ENCODE results near the gene KRT85.
A peak's percentile ranks its signal among the peaks of the same experiment; 100 is the strongest.
"Not testable (repeated sequence)": the region's sequence is repeated elsewhere in the genome, so short reads cannot be mapped to it uniquely, and the experiment has no call there.

Gene KRT85

GRCh38 chr12:52350021-52350620 lies 17.2 kb downstream of the KRT85 start:
- H3K4me3 Mint-ChIP-seq: no peak overlapping the region

DNA sequence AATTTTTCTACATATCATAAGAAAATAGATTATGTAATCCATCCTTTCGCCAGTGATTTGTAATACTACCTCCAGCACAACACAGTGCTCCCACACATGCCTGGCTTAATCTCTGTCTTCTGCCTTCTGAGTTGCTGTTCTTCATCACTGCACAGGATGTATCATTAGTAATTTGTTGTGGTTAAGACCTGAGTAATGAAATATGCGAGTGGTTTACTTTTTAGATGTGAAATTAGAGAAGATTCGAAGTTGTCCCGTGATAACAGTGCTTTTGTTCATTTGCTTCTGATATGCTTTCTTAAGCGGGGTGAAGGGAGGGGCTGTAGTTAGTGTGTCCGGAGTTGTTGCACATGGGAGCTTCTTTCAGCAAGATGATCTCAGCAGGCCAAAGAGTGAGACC lies 18.1 kb downstream of the KRT85 start:
- Mint-ChIP-seq H3K9me3 (no peaks in the 10 kb centered on the region), H3K36me3 (no peaks in the 10 kb centered on the region), H3K27ac (no peak overlapping the region), H3K27me3 (no peaks in the 10 kb centered on the region), H3K4me3 (no peak overlapping the region), H3K4me1 (peaks cover 22% of the 10 kb centered on the region)

More at GRCh38 chr12:52350021-52350620, 17.2 kb downstream of the KRT85 start:
- no peak overlapping the region for H3K27ac Mint-ChIP-seq
- no peaks in the 10 kb centered on the region for H3K9me3 Mint-ChIP-seq
- no peaks in the 10 kb centered on the region for H3K27me3 Mint-ChIP-seq
- H3K36me3 Mint-ChIP-seq: no peaks in the 10 kb centered on the region
- peaks cover 22% of the 10 kb centered on the region for H3K4me1 Mint-ChIP-seq

GRCh38 chr12:52347551-52348510 lies 19.4 kb downstream of the KRT85 start:
- peaks cover 1% of the 10 kb centered on the region for H3K27me3 Mint-ChIP-seq

DNA sequence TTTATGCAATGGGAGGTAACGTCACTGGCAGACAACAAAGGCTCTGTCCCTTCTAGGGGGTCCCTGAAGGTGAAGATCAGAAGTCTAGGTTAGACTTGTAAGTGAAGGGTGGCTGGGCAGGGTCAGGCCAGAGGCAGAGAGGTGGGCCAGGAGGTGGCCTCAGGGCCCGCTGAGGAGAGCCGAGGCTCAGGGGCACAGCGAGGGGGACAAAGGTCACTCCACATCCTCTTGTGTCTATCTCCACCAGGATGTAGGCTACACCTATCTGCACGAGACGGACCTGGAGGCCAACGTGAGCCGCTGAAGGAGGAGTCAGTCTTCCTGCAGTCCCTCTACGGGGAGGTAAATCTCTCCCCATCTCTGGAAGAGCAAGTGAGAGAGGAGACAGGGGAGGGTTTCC lies 20.3 kb downstream of the KRT85 start:
- H3K27me3 Mint-ChIP-seq: peaks cover 1% of the 10 kb centered on the region
- H3K4me3 Mint-ChIP-seq: no peak overlapping the region
- no peaks in the 10 kb centered on the region for H3K36me3 Mint-ChIP-seq
- H3K4me1 Mint-ChIP-seq: peaks cover 12% of the 10 kb centered on the region
- no peaks in the 10 kb centered on the region for H3K9me3 Mint-ChIP-seq
- no peak overlapping the region for H3K27ac Mint-ChIP-seq

More at GRCh38 chr12:52347551-52348510, 19.4 kb downstream of the KRT85 start:
- H3K9me3 Mint-ChIP-seq: no peaks in the 10 kb centered on the region
- H3K4me1 Mint-ChIP-seq: peaks cover 20% of the 10 kb centered on the region
- H3K4me3 Mint-ChIP-seq: no peak overlapping the region
- H3K27ac Mint-ChIP-seq: peak overlapping the region; percentile 26
- H3K36me3 Mint-ChIP-seq: no peaks in the 10 kb centered on the region

GRCh38 chr12:52346593-52346992 lies 20.7 kb downstream of the KRT85 start:
- peaks cover 1% of the 10 kb centered on the region for H3K27me3 Mint-ChIP-seq
- no peak overlapping the region for H3K4me3 Mint-ChIP-seq
- no peaks in the 10 kb centered on the region for H3K36me3 Mint-ChIP-seq
- peaks cover 8% of the 10 kb centered on the region for H3K4me1 Mint-ChIP-seq
- H3K27ac Mint-ChIP-seq: no peak overlapping the region
- H3K9me3 Mint-ChIP-seq: no peaks in the 10 kb centered on the region

DNA sequence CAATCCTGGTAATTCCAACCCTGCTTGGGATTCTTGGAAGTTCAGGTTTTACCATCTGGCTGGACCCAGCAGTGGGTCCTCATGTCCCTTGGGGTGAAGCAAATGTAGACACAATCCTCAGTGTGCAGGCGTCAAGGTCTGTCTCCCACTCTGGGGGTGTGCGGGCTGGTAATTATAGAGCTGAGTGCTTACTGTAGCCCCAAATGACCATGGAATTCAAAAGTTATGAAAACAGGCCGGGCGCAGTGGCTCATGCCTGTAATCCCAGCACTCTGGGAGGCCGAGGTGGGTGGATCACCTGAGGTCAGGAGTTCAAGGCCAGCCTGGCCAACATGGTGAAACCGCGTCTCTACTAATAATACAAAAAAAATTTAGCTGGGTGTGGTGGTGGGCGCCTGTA lies 22.2 kb downstream of the KRT85 start:
- not testable (repeated sequence) for H3K4me1 Mint-ChIP-seq, H3K27ac Mint-ChIP-seq, H3K27me3 Mint-ChIP-seq, H3K9me3 Mint-ChIP-seq, H3K4me3 Mint-ChIP-seq, H3K36me3 Mint-ChIP-seq

- Mint-ChIP-seq H3K4me1 (no peaks in the 10 kb centered on the region), H3K4me3 (no peak overlapping the region), H3K27ac (no peak overlapping the region), H3K9me3 (no peaks in the 10 kb centered on the region), H3K27me3 (peaks cover 1% of the 10 kb centered on the region), H3K36me3 (no peaks in the 10 kb centered on the region)
These were observed 23.2 kb downstream of the KRT85 start for GRCh38 chr12:52344111-52344510.

DNA sequence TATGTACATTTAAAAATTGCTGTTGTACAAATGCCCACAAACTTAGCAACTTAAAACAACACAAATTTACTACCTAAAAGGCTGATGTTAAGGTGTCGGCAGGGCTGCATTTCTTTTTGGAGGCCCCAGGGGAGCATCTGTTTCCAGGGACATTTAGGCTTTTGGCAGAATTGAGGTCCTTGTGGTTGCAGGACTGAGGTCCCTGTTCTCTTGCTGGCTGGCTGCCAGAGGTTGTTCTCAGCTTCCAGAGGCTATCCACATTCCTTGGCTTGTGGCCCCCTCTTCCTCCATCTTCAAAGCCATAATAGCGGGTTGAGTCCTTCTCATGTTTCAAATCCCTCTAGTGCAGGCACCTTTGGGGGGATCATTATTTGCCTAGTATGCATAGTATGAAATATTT lies 23.7 kb downstream of the KRT85 start:
- no peak overlapping the region for H3K4me3 Mint-ChIP-seq
- no peaks in the 10 kb centered on the region for H3K4me1 Mint-ChIP-seq
- peaks cover 3% of the 10 kb centered on the region for H3K27me3 Mint-ChIP-seq
- no peaks in the 10 kb centered on the region for H3K9me3 Mint-ChIP-seq
- no peaks in the 10 kb centered on the region for H3K36me3 Mint-ChIP-seq
- no peak overlapping the region for H3K27ac Mint-ChIP-seq

- Mint-ChIP-seq H3K27ac (no peak overlapping the region), H3K27me3 (peaks cover 3% of the 10 kb centered on the region)
These were observed 24.3 kb downstream of the KRT85 start for GRCh38 chr12:52342781-52343490.

DNA sequence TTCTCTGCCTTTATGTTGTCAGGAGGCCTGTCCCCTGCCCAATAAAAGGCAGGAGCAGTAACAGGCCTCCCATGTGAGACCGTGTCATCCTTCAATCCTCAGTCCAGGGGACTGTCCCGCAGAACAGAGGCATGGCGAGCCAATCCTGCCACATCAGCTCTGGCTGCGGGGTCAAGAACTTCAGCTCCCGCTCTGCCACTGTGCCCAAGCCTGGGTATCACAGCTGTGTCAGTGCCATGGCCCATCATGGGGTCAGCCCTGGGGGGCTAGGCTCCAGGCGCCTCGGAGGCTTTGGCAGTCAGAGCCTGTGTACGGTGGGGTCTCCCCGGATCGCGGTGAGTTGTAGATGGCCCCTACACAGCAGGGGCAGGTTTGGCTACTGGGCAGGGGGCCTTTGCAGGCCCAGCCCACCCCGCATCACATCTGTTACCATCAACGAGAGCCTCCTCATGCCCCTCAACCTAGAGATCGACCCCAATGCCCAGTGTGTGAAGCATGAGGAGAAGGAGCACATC lies 26.2 kb downstream of the KRT85 start:
- Mint-ChIP-seq H3K9me3 (no peaks in the 10 kb centered on the region), H3K27ac (no peak overlapping the region), H3K36me3 (no peaks in the 10 kb centered on the region), H3K27me3 (peaks cover 3% of the 10 kb centered on the region), H3K4me3 (no peak overlapping the region), H3K4me1 (no peaks in the 10 kb centered on the region)

More at GRCh38 chr12:52342781-52343490, 24.3 kb downstream of the KRT85 start:
- no peak overlapping the region for H3K4me3 Mint-ChIP-seq
- H3K9me3 Mint-ChIP-seq: no peaks in the 10 kb centered on the region
- no peaks in the 10 kb centered on the region for H3K4me1 Mint-ChIP-seq
- no peaks in the 10 kb centered on the region for H3K36me3 Mint-ChIP-seq

- Mint-ChIP-seq H3K36me3 (no peaks in the 10 kb centered on the region), H3K27me3 (peaks cover 4% of the 10 kb centered on the region), H3K27ac (peak overlapping the region; percentile 36), H3K4me1 (no peaks in the 10 kb centered on the region), H3K9me3 (no peaks in the 10 kb centered on the region), H3K4me3 (no peak overlapping the region)
These were observed 28.9 kb downstream of the KRT85 start for GRCh38 chr12:52338241-52338960.

DNA sequence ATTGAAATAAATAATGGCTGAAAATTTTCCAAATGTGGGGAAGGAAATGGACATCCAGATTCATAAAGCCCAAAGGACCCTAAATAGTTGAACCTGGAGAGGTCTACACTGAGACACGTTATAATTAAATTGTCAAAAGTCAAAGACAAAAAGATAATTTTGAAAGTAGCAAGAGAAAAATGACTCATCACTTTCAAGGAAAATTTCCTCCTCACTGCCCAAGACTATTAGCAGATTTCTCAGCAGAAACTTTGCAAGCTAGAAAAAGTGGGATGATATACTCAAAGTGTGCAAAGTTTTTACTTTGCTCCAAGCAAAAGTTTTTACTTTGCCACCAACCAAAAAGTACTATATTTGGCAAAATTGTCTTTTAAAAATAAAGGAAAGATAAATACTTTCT lies 30.2 kb downstream of the KRT85 start:
- H3K36me3 Mint-ChIP-seq: no peaks in the 10 kb centered on the region
- no peaks in the 10 kb centered on the region for H3K9me3 Mint-ChIP-seq
- H3K4me1 Mint-ChIP-seq: no peaks in the 10 kb centered on the region
- peaks cover 4% of the 10 kb centered on the region for H3K27me3 Mint-ChIP-seq
- H3K4me3 Mint-ChIP-seq: no peak overlapping the region
- no peak overlapping the region for H3K27ac Mint-ChIP-seq

GRCh38 chr12:52336641-52337040 lies 30.6 kb downstream of the KRT85 start:
- Mint-ChIP-seq H3K9me3 (no peaks in the 10 kb centered on the region), H3K4me1 (no peaks in the 10 kb centered on the region), H3K27me3 (peaks cover 4% of the 10 kb centered on the region), H3K4me3 (no peak overlapping the region), H3K27ac (no peak overlapping the region), H3K36me3 (no peaks in the 10 kb centered on the region)

GRCh38 chr12:52335598-52336262 lies 31.6 kb downstream of the KRT85 start:
- Mint-ChIP-seq H3K36me3 (no peaks in the 10 kb centered on the region), H3K9me3 (no peaks in the 10 kb centered on the region), H3K4me1 (no peaks in the 10 kb centered on the region), H3K27me3 (peaks cover 4% of the 10 kb centered on the region), H3K4me3 (no peak overlapping the region), H3K27ac (no peak overlapping the region)

GRCh38 chr12:52334185-52334584 lies 33.1 kb downstream of the KRT85 start:
- H3K27ac Mint-ChIP-seq: no peak overlapping the region

More at GRCh38 chr12:52334185-52334584, 33.1 kb downstream of the KRT85 start:
- Mint-ChIP-seq H3K9me3 (no peaks in the 10 kb centered on the region), H3K4me3 (no peak overlapping the region), H3K4me1 (no peaks in the 10 kb centered on the region), H3K27me3 (peaks cover 4% of the 10 kb centered on the region), H3K36me3 (no peaks in the 10 kb centered on the region)
